Loucy (cell line): Measurements from ENCODE around the gene NCLN.

Source experiments
- EZH2phosphoT487 ChIP-seq: fragments of 200-600 bp; IDR thresholded peaks from 2 replicates; pipeline ENCODE4 v1.6.1; 2018; ENCODE audit warnings: antibody characterized with exemption, mild to moderate bottlenecking, moderate library complexity, borderline replicate concordance
- TF ChIP-seq, protein P1 (sequence below): fragments of 200-600 bp; sonication (generic); conservative IDR thresholded peaks from 2 replicates; pipeline ENCODE4 v1.5.1; 2014; ENCODE audit warnings: mild to moderate bottlenecking, antibody characterized with exemption, low read length

DNA sequence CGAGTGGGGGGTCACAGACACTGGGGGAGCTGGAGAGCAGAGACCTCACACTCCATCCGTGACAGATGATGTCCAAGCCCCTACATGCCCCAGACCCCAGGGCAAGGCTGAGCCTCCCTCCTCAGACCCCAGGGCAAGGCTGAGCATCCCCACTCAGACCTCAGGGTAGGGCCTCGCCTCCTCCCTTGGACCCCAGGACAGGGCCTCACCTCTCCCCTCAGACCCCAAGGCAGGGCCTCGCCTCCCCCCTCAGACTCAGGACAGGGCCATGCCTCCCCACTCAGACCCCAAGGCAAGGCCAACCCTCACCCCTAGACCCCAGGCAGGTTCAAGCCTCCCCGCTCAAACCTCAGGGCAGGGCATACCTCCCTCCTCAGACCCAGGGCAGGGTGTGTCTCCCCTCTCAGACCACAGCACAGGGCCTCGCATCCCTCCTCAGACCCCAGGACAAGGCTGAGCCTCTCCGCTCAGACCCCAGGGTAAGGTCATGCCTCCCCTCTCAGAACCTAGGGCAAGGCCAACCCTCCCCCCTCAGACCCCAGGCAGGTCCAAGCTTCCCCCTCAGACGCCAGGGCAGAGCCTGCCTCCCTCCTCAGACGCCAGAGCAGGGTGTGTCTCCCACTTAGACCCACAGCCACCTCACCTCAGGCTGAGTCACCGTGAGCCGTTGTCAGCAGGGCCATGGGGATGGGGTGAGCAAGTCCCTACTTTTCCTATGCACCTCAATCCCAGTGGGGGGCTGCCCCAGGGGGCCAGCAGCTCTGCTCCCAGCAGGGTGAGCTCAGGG lies 8.8 kb upstream of the NCLN start:
- TF ChIP-seq, protein P1, sequence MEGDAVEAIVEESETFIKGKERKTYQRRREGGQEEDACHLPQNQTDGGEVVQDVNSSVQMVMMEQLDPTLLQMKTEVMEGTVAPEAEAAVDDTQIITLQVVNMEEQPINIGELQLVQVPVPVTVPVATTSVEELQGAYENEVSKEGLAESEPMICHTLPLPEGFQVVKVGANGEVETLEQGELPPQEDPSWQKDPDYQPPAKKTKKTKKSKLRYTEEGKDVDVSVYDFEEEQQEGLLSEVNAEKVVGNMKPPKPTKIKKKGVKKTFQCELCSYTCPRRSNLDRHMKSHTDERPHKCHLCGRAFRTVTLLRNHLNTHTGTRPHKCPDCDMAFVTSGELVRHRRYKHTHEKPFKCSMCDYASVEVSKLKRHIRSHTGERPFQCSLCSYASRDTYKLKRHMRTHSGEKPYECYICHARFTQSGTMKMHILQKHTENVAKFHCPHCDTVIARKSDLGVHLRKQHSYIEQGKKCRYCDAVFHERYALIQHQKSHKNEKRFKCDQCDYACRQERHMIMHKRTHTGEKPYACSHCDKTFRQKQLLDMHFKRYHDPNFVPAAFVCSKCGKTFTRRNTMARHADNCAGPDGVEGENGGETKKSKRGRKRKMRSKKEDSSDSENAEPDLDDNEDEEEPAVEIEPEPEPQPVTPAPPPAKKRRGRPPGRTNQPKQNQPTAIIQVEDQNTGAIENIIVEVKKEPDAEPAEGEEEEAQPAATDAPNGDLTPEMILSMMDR: no peak
- no peak for TF ChIP-seq EZH2phosphoT487
